HG02571 (cell line): ENCODE results near the gene POFUT2.

Source experiments
- ATAC-seq: cut with Tn5 transposase; IDR thresholded peaks from one replicate; pipeline ENCODE4 v1.9.1; 2021; ENCODE audit warnings: mild to moderate bottlenecking, moderate library complexity; ENCODE audit not compliant: unreplicated experiment

The POFUT2 gene

DNA sequence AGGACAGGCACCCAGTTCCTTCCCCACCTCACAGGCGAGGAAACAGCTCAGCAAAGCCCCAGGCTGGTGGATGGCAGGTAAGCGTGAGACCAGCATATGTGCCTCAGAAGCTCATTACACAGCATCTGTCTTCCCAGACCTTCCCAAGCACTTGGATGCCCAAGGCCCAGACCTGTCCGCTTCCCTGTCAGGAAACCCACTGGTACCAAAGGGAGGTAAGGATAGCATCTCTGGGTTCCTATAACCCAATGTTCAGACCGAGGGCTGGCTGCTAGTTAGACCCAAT, 3.3 kb downstream of the POFUT2 start:
- ATAC-seq: no peak

DNA sequence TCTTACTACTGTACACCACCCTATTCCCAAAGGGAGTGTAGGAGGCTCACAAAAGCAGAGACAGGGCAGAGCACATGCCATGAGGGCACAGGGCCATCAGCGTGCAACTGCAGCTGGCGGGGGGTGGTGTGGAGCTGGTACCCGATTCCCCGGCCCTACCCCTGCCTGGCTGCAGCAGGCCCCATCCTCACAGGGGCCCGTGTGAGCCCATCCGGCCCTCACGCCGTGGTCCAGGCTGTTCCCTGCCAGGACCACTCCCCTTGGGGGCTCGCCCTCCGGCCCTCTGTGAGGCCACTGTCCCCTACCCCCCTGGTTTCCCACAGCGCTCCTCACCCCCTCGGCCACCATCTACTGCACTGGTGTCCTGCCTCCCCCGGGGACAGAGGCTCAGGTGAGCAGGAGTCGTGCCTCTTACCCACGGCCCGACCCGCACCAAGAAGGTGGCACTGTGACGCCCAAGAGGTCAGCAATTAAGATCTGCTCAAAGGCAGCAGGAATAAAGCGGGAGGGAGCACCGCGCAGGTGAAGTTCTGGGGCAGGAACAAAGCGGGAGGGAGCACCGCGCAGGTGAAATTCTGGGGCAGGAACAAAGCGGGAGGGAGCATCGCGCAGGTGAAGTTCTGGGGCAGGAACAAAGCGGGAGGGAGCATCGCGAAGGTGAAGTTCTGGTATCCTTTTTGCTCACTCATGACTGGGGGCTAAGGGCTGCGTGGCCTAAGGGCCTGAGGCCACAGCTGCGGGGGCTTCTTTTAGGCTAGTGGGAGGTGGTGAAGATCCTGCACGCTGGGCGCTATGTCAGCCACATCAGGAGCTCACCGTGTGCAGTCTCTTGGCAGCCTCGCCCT, 3.9 kb downstream of the POFUT2 start:
- ATAC-seq: no peak

DNA sequence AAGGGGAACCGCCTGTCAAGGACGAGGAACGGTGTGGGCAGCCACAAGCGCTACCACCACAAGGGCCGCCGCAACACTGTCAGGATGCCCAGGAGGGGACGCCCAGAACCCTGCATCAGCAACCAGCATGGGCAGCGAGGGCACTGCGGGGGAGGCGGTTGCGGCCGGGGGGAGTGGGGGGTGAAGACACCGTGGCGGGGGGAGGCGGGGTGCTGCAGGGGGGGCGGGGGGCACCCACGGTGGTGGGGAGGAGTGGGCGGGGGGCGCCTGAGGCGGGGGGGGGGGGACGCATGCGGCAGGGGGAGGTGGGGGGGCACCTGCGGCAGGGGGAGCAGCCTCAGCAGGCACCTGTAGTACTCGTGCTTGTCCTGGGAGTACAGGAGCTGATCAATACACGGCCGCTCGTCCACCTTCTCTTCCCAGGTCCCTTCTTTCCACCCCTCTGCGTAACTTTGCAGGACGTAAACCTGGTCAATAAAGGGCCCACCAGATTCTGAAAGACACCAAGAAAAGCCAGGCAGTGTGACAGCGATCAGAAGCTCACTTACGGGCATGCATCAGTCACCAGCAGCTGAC, 4.6 kb downstream of the POFUT2 start:
- ATAC-seq: no peak

DNA sequence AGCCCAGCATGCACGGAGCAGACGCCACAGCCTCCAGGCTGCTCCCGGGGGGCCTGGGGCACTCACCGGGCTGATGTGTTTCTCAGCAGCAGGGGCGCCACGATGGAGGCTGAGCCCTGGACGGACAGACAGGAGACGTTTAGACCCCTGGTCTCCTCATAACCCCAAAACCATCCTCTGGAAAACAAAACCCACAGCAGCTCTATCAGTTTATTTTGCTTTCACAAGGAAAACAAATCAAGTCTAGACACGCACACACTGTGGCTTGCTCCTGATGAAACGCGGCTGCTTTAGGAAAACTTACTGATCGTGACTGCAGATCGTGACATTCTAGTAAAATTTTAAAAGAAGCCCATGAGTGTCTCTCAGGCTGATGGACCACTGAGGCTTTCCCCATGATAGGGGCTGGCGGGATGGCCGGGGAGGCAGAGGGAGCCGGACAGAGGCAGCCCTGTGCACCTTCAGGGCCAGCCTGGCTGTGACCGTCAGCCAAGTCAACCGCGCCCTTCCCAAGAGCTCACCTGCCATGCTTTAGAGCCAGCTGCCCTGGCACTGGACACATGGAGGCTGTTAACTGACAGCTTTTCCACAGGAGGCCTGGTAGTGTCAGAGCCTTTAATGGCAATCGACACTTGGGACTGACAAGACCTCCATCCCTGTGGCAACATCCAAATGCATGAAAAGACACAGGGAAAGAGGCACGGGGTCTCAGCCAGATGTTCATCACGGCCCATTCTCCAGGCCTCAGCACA, 5.2 kb downstream of the POFUT2 start:
- ATAC-seq: no peak

DNA sequence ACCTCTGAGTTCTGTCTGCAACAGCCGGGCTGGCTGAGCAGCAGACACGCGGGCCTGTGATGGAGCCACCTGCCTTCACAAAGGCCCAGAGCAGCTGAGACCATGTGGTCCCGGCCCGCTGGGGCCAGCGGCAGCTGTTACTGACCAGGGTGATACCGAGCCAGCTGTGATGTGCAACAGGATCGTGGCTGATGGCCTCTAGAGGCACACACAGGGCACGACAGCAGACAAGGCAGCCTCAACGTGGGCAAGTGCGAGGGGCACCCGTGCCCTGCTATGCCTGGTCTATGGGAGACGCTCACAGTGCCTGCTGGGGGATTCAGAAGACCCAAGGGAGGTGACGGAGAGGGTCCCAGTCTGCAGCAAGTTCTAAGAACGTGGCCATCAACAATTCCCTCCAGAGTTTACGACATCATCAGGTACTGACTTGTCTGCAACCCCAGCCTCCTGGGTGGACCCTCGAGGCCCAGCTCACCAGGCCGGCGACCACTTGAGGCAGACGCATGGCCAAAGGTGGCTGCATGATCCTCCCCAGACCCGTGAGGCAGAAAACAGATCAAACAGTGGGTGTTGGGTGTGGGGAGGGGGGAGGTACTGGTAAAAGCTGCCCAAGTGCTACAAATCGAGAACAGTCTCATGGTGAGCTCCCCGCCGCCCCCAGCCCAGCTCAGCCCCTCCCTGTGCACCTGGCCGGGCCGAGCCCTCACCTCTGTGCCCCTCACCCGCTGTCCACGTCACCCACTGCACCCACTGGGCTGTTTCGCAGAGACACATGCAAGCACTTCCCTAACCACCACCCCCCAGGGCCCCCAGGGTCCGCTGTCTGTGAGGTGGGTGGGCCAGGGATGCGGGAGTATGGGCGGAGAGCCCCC, 6.0 kb downstream of the POFUT2 start:
- ATAC-seq: no peak

DNA sequence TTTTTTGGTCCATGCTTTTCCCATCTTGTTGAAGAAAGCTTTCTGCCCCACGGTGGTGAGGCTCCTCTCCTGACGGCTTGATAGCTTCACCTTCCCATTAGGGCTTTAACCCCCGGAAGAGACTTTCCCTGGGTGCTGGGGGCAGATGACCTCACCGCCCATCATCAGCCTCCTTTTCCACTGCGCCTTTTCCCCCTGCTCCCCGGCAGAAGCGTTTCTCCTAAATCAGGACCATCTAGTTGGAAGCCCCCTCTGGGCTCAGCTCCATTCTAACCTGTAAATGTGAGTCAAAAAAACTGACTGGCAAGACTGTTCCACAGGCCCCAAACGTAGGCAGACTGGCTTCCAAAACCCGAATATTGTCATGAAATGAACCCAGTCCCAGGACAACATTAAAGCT, 6.7 kb downstream of the POFUT2 start:
- no peak for ATAC-seq

DNA sequence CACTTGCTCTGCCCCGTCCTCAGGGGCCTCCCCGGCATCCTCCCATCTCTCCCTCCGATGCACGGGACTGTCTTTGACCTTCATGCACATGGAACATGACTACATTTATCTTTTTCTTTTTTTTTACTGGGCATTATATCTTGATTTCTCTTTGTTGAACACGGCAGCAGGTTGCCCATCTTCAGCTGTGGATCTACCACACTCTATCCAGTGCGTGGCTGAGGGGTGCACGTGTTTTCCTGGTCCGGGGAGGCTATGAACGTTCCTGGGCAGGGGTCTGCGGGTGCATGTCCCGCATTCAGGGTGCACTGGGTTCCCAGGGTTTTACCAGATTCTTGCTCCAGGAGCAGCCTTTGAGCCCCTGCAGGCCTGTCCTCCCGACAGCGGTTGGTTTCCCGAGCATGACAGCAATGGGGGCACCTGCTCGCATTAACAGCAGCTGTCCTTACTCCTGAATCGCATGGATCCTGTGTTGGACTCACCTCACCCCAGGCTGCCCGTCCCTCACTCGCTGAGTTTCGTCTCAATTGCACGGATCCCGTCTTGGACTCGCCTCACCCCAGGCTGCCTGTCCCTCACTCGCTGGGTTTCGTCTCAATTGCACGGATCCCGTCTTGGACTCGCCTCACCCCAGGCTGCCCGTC, 7.4 kb downstream of the POFUT2 start:
- ATAC-seq: no peak

DNA sequence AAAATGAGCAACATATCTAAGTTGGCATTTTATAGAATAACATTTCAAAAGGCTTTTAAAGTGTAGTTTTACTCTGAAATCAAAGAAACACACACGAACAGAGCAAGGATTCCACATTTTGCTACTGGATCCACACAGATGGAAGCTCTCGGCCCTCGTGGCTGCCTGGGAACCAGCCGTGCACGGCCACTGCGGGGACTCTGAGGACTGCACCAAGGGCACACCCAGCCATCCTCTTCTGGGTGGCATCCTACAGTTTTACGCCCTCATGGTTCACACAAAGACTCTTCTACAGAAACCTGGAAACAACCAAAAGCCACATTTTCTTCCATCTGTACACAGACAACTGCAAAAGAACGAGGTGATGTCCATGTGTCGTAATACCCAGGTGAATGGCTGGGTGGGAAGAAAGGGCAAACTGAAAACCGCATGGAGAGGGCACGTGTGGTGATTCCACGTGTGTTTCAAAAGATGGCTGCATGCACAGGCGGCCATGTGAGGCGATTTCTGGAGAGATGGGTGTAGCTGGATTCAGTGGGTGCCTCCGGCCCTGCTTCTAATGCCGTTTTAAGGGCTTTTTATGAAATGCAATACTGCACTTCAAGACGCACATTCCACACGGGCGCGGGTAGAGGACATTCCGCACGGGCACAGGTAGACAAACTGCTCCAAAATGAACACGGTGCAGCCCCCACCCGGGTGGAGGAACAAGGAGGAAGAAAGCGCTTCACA, 8.1 kb downstream of the POFUT2 start:
- ATAC-seq: no peak

DNA sequence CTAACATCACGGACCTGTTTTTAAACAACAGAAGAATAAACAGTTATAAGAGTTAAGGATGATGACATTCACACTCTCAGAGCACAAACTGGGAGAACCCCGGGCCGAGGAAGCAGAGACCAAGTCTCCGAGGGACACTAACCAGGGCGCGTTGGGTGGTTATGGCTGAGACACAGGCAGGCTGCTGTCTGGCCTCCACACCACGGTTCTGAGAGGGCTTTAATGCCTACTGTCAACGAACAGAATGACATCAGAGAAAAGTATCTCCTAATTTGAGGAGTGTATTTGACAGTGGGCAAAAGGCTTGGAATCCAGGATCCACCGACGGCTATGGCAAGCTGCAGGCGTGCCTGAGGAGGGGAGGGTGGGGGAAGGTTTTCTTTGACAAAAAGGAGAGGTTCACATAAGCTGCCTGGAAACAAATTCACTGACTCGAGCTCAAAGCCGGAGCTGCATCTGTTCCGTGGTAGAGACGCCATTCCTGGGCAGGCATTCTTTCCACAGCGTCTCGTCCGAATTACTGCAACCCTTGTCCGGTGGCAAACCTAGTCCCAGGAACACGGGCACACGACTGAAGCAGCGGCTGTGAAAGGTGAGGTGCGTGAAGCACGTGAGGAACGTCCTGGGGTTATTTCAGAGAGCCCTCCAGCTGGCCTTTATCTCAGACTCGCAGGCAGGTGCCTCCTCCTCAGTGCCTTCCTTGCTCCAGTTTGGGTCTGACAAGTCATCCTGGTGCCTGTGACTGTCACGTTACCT, 9.4 kb downstream of the POFUT2 start:
- no peak for ATAC-seq

DNA sequence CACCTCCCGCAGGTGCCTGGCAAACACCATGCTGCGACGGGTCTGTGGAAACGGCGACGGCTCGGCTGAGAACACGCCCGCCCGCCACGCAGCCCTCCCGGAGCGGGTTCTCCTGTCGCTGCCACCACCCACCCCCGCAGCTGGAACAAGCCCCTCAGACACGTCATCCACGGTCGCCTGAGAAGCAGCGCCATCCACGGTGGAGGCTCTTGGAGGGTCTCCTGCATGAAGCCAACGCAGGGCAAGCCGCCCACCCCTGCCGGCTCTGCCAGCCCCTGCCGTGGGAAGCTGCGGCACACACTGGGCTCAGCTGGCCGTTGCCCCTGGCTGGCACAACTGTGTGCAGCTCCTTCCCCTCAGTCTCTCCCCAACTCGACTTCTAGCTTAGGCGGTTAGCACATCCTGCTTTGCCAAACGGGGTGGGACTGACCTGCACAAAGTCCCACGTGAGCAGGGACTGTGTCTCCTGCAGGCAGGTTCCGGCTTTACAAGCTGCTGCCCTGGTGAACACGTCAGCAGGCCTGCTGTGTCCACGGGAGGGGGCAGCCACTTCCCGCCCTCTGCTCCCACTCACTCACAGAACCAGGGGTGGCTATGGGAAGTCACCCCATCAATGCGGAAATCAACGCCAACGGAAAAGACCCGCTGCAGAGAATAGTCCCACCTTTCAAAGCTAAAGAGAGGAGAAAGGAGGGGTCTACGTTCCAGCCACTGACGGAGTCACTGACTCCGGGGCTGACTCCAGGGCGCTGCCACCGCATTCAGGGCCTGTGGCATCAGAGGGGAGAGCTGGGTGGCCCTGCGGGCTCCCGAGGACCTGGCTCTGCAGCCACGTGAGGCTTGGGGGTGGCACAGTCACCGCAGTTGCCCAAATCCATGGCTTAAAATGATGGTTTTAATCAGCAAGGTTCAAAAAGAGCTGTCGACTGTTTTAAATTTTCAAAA, 10.3 kb downstream of the POFUT2 start:
- no peak for ATAC-seq

DNA sequence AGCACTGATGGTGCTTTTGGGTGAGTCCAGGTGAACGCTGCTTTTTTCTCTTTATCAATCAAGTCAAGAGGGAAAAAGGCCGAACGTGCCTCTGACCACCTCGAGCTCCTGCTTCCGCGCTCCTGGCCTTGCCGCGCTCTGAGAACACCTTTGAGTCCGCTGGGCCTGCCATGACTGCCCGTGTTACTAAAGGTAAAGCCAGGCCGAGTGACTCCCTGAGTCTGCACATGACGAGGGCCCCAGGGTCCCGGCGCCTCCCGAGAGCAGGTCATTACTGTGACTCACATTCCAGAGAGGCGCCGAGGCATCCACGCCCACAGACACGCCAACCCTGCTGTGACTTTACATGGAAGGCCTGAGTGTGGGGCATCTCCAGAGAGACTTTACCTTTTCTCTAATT, 11.1 kb downstream of the POFUT2 start:
- ATAC-seq: no peak

DNA sequence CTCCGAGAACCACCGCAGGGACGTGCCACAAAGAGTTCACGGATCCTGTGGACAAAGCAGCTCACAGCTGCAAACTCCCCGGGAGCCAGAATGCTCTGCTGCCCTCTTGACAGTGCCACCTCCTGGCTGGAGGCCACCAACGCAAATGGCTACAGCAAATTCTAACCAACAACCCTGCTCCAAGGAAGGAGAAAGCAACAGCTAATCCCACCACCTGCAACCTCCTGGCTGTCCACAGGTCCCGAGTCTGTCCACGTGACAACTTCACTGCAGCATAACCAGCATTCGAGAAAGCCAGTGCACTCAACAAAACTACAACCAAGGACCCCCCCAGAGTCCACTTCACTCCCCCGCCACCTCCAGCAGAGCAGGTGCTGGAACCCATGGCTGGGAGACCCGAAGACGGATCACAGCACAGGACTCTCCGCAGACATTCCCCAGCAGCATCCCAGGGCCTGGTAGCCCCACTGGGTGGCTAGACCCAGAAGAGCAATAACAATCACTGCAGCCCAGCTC, 17.3 kb downstream of the POFUT2 start:
- no peak for ATAC-seq

DNA sequence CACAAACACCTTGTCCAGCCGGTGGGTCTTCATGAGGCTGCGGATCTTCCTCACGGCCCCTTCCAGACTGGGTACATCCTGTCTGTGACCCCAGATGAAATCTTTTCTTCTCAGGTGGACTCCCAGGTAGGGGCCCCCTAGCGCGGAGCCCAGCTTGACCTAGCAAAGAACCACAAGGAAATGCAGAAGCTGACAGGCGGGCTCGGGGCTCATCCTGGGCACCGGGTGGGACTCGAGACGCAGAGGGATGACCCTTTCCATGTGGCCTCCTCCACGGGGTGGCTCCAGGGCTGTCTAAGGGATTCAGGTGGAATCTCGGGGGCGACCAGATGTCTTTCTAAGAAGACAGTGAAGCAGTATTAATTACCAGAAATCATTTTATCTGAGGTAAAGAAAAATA, 17.8 kb downstream of the POFUT2 start:
- ATAC-seq: no peak

DNA sequence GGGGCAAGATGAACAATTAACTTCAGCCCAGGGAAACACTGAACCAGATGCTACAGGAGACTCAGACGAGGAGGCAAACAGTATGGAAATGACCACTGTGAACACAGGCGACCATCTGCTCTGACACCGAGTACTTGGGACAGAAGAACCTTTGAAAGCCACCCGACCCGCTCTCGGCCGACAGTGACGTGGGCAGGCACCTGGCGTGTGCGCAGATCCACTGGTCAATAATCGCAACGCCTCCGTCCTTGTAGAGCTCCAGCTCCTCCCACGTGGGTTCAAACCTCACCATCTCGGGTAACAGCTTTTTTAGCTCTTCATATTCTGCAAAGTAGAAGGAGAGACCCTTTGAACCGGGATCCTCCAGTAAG, 20.3 kb downstream of the POFUT2 start:
- no peak for ATAC-seq

DNA sequence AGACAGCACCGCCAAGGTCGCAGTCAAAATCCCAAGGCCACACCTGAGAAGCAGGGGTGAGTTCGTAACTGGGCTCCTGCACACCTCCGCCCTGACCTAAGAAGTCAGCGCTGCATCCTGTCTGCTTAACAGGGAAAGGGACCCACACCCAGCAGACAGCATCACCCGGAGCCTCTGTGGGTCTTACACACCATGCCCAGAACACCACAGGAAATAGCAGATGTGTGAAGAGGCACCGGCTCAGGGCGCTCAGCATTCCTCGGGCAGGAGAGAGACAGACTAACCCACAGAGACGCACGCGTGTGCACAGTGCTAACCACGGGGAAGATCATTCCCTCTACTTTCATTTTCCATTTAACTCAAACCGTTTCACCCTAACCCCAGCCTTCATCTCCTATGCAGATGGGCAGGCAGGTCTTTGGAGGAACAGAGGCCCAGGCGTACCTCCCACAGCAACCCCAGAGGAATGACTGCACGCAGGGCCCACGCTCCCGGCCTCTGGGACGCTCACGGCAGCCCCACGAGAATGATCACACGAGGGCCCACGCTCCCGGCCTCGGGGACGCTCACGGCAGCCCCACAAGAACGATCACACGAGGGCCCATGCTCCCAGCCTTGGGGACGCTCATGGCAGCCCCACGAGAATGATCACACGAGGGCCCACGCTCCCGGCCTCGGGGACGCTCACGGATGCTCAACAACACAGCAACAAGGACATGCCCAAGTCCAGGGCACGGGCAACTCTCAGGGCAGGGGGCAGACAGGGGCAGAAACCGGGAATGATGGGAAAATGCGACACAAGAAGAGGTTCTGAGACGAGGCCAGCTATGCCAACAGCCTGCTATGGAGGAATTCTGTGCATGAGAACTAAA, 20.9 kb downstream of the POFUT2 start:
- ATAC-seq: no peak

DNA sequence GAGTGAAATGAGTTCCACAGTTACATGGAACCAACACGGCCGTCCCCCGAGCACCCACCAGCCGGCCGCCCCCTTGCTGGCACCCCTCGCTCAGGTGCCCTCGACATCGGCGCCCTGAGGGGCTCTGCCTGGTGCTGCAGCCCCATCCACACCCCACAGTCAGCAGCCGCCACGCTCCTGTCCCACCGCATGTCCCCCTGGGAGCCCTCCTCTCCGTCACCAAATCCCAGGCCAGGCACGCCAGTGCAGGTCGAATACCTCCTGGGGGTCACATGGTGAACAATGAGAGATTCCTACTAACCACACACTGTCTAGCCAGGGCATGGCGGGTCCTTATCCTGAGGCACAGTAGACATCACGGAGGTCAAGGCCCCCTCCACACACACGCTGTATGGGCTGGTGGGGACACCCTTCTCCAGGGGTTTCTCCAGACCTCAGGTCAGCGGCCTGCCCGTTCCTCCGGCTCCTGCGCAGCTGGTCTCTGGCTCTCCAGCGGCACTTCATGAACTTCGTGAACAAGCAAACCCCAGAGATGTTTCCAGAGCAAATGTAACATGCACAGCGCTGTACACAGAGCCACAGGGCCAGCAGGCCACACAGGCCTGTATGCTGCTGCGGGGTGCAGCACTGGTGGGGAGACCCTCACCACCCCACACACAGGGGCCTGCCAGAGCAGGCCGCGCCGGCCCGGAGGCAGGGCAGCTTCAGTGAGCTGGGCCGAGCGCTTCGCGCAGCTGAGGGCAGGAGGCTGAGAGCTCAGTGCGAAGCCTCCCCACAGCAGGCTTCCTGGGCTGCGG, 21.8 kb downstream of the POFUT2 start:
- ATAC-seq: no peak
